ENCODE data around the gene PIK3AP1. TPM values are rescaled to one million over a fixed set of nuclear protein-coding genes. Genes with fewer than 3 reads are reported as not detected.

Gene PIK3AP1
- total RNA-seq, 2 experiments from 2014 or later: 8.4 to 9.8 TPM

DNA sequence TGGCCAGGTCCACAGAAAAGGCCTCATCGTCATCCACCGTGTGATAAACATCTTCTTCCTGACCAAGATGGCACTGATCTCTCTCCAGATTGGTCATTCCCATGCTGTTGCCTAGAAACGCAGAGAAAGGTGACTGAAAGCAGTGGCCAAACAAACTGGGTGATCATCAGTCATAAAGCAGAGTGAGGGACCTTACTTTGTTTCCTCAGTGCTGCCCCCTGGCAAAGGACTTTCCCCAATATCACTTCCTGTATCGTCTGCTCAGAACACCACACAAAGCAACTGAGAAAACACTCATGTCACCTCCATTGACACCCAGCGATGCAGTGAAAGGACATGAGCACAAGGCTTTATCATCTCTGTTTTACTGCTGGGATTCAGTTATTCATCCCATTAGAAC, 93.5 kb downstream of the PIK3AP1 start:
- POLR2A ChIA-PET: no interaction called here
- CTCF ChIA-PET: no interaction called here

DNA sequence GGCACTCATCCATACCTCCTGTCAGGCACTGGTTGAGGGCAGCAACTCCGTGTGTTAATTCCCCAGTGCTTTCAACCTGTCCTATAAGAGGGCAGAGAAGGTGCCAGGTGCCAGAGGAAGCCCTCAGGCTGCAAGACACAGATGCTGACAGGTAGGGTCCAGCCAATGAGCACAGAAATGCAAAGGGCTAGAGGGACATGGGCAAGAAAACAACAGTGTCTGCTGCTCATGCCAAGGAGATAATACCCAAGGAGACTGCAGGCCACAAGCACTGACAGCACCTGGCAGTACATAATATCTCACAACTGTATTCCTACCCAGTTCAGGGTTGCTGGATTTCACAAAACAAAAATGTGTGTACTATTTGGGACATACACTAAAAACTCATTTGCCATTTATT, 95.1 kb downstream of the PIK3AP1 start:
- ChIA-PET POLR2A (no interaction called here), CTCF (no interaction called here)

- POLR2A ChIA-PET: no interaction called here
- CTCF ChIA-PET: interaction anchor here (0.6 kb wide), 1 partner anchor 155 kb away, joined by 3 read pairs; no protein-coding TSS in a partner anchor
Observed at GRCh38 chr10:96622013-96622787, 98.1 kb downstream of the PIK3AP1 start.

DNA sequence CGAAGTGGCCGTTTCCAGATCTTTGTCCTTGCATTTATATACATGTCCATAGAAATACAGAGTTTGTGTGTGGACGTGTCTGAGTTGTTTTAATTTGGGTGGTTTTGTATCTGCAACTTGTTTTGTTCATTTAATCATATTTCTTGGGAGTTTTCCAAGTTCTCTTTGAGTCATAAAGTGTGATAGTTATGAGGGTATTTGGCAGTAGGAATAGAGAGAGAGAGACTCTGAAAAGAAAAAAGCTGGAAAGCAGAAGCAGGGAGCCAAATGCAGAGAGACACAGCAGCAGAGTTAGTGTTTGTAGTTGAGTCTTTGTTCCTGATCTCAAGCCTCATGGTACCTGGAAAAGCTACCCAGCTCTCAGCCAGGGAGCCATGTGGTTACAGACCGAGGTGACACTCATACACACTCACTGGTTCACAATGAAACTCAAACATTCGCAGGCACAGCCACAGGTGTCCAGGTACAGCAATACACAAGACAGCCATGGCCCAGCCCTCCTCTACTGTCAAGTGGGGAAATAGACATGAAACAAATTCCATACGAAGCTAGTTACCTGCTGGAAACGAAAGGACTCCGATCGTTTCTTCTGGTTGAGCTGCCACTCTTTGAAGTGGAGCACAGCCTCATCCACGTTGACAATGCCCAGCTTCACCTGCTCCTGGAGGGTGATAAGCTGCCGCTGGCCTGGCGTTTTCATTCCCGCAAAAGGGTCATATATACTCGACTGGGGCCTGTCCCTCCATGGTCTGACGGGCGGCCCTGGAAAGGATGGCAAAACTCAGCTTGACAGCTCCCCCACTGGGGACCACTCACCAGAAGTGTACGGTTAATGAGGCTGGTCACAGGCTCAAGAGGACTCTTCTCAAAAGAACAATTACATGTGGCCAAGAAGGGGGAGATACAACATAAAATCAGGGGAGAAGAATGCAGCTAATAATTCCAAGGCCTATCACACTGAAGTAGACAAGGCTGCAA, 100.2 kb downstream of the PIK3AP1 start:
- ChIA-PET CTCF (interaction anchor here (1.2 kb wide), 1 partner anchor 21 kb away, joined by 5 read pairs; no protein-coding TSS in a partner anchor), POLR2A (no interaction called here)

DNA sequence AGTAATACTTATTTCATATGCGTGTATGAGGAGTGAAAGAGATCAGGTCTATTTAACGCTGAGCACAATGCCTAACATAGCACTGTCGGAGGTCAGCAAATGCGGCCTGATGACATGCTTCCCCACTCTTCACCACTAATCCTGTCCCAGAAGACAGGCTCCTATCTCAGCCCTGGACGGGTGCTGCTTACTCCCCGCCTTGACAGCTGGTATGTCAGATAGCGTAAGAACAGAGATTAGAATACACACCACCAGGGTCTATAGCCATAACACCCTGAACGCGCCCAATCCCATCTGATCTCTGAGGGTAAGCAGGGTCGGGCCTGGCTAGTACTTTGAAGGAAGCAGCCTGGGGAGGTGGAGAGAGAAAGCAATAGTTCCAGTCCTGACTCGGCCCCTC, 101.2 kb downstream of the PIK3AP1 start:
- CTCF ChIA-PET: no interaction called here

DNA sequence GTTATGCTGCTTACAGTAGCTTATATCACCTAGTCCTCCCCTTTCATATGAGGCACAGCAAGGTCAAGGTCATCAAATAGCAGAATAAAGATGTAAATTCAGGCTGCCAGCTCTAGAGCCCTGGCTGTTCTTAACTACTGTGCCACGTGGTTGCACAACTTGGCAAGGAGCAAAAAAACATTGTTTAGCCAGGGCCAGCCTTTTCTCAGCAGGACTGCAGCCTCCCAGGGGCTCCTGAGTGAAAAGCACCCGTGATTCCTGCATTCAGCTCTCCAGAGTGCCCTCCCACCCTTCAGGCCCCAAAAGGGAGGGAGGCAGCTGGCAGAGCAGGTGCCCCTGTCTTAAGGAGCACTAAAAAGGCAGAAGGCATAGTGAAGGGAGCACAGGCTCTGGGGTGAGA, 101.7 kb downstream of the PIK3AP1 start:
- POLR2A ChIA-PET: no interaction called here
- CTCF ChIA-PET: interaction anchor here (0.6 to 1.6 kb wide), 3 partner anchors 14 to 244 kb away, joined by 3 to 8 read pairs (median 5); no protein-coding TSS in a partner anchor

More for the DNA sequence above, 101.2 kb downstream of the PIK3AP1 start:
- POLR2A ChIA-PET: no interaction called here

- CTCF ChIA-PET: no interaction called here
- POLR2A ChIA-PET: no interaction called here
Observed at GRCh38 chr10:96616961-96617360, 103.4 kb downstream of the PIK3AP1 start.

DNA sequence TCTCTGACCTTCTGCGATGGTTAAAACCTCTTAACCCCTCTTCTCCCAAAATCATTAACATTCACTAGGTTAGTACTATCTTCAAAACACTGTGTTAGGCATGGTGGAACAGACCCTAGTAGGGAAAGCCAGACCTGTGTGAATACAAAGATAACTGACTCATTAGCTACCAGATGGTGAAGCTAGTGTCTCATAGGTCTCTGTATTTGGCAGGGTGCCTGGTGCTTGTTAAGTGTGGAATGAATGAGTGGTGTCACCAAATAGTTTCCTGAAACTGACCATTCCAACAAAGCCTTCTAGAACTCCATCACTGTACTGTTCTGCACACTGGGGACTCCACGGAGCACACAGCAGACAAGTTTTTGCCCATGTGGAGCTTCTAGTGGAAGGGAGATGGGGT, 105.8 kb downstream of the PIK3AP1 start:
- ChIA-PET POLR2A (no interaction called here), CTCF (no interaction called here)

DNA sequence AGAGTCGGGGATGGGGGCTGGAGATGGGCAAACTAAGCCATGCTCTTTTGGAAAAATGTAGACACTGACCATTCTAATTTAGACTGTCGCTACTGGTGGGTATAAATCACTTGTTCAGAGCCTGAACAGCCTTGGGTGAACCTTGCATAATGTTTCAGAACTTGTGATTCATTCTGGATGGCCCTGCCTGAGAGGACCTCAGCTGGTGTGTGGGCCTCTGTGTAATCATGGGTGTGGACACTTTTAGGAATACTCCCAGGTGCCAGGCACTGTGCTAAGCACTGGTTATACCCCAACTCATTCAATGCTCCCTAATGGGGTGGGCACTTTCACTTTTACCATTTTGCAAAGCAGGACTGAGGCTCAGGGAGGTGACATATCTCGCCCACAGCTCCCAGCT, 106.7 kb downstream of the PIK3AP1 start:
- ChIA-PET POLR2A (no interaction called here), CTCF (no interaction called here)

GRCh38 chr10:96612055-96612830, 108.1 kb downstream of the PIK3AP1 start:
- CTCF ChIA-PET: no interaction called here
- POLR2A ChIA-PET: no interaction called here

GRCh38 chr10:96610817-96611216, 109.5 kb downstream of the PIK3AP1 start:
- ChIA-PET POLR2A (no interaction called here), CTCF (no interaction called here)

DNA sequence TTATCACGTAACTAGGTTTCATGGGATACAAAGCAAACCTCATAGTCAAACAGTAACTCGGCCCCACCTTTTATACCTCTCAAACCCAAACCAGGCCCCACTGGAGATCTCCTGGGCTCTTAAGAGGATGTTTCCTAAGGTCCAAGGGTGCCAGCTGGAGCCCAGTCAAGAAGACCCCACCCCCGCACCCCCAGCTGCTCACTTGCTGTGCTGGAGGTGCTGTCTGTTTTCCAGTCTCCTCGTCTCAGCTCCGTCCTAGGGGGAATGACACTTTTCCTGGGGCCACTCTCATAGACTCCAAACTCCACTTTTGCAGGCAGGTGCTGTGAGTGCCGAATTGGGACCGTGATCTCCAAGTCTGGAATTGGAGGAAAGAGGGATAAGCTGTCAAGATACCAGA, 110.8 kb downstream of the PIK3AP1 start:
- ChIA-PET CTCF (no interaction called here), POLR2A (no interaction called here)

DNA sequence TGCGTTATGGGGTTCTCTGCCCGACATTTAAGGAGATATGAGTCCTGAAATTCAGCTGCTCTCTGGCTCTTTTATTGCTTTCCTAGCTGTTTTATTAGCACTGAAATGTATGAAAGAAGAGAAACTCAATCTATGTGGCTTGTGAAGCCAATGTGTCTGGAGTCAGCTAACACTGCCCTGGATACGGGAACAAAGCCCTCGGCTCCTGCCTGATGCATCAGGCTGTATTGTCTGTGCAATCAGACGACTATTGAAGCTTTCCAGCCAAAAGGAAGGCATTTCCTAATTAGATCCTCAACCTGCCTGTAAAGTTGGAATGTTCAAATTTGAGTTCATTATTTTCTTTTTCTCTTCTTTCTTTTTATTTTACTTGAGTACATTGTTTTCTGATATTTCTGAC, 111.5 kb downstream of the PIK3AP1 start:
- POLR2A ChIA-PET: no interaction called here
- CTCF ChIA-PET: no interaction called here

GRCh38 chr10:96608262-96608661, 112.1 kb downstream of the PIK3AP1 start:
- CTCF ChIA-PET: no interaction called here
- POLR2A ChIA-PET: no interaction called here

GRCh38 chr10:96606946-96607345, 113.4 kb downstream of the PIK3AP1 start:
- ChIA-PET CTCF (interaction anchor here (0.6 kb wide), 2 partner anchors 142 to 351 kb away, joined by 3 read pairs; no protein-coding TSS in a partner anchor), POLR2A (no interaction called here)

DNA sequence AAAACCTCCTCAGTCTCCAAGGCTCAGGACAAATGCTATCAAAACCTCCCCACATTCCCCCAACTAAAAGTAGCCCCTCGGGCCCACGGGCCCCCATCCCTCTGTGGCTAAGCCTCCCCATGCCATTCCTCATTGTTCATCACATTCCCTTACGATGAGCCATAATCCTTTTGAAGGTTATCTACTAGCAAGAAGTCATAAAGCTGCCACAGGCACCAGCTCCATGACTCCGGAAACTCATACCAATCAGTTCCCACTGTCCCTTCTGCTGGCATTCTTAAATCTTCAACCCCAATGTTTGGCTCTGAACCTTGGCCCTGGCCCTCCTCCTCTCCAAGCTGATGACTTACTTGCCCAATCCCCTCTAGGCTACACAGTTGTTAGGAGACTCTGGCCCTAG, 114.1 kb downstream of the PIK3AP1 start:
- POLR2A ChIA-PET: no interaction called here
- CTCF ChIA-PET: interaction anchor here (0.6 kb wide), 2 partner anchors 142 to 350 kb away, joined by 3 read pairs; no protein-coding TSS in a partner anchor

GRCh38 chr10:96600337-96600736, 120.0 kb downstream of the PIK3AP1 start:
- ChIA-PET CTCF (no interaction called here), POLR2A (no interaction called here)

GRCh38 chr10:96598846-96599245, 121.5 kb downstream of the PIK3AP1 start:
- POLR2A ChIA-PET: no interaction called here
- CTCF ChIA-PET: no interaction called here

- POLR2A ChIA-PET: no interaction called here
- CTCF ChIA-PET: no interaction called here
Observed at GRCh38 chr10:96596422-96597407, 123.6 kb downstream of the PIK3AP1 start.
